GM12892 (cell line): ENCODE measurements around the gene MYO7B.

Experiments
- DNase-seq: peaks from one replicate; pipeline ENCODE4 v3.0.0; 2011; ENCODE audit not compliant: insufficient read length
- FAIRE-seq: peaks from 2 replicates; lab custom pipeline; 2011; peaks lifted over from hg19 to GRCh38; lab: Jason Lieb, UNC
- POLR2A ChIP-seq: IDR thresholded peaks from 2 replicates; pipeline ENCODE4 v1.6.1; 2011; ENCODE audit warnings: low read depth, low read length, control low read depth
- POLR2AphosphoS5 ChIP-seq: IDR thresholded peaks from 2 replicates; pipeline ENCODE4 v1.6.1; 2011; ENCODE audit warnings: low read depth, low read length, control low read depth
- TAF1 ChIP-seq: IDR thresholded peaks from 2 replicates; pipeline ENCODE4 v1.6.1; 2011; ENCODE audit warnings: low read depth, mild to moderate bottlenecking, control low read depth, low read length, borderline replicate concordance

MYO7B gene

DNA sequence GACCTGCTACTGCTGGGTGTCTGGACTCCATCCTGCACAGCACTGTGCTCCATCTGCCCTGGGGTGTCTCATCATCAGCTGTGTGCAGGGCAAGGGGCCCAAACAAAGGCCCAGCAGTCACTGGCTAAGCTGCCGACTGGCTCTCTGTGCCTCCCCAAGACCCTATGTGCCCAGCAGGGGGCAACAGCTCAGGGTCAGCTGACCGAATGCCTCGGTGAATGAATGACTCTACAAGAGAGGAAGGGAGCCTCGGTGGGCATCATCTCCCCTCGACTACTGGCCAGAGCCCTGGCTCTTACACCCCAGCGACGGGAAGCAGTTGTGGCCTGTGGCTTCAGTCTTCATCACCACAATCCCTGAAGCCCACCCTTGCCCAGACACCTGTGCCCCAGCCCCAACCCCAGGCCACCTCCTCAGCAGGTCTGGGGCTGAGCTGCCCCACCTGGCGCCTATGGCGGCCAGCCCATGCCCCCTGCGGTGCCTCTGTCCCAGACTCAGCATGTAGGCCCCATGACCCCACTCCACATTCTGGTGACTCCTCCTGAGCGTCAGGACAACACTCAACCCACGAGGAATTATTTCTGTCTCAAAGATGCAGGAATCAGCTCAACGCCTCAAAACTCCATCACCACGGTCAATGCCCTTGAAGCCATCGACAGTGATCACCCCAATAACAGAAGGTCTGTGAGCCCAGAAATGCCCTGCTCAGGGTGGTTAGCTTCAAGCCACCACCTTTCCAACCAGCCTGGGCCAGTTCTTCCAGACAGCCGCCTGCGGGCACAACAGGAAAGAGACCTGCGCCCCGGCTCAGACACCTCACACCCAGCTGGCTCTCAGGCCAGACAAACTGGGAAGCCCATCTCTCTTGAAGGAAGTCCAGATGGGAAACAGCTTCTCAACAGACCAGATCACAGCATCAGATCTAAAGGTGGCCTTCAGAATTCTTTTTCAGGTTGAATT is 108.9 kb downstream of the MYO7B start:
- FAIRE-seq, result no peak
- no peak for DNase-seq
- TF ChIP-seq POLR2AphosphoS5 (no peak), TAF1 (no peak), POLR2A (no peak)

DNA sequence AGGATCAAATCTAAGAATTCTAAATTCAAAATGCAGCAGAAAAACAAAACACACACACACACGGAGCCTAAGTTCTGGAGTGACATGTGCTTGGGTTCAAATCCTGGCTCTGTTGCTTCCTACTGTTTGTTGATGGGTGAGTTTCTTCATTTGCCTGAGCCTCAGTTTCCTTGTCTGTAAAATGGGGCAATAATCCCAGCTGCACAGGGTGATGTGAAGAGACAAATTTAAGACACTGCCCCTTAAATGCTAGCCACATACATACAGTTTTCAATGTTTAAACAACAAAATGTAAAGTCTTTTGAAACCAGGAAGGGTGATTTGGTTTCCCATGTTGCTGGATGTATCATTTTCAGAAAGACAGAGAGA is 109.5 kb downstream of the MYO7B start:
- TF ChIP-seq POLR2A, result no peak
- no peak for TF ChIP-seq POLR2AphosphoS5
- TF ChIP-seq TAF1, result no peak
- FAIRE-seq, result no peak

DNA sequence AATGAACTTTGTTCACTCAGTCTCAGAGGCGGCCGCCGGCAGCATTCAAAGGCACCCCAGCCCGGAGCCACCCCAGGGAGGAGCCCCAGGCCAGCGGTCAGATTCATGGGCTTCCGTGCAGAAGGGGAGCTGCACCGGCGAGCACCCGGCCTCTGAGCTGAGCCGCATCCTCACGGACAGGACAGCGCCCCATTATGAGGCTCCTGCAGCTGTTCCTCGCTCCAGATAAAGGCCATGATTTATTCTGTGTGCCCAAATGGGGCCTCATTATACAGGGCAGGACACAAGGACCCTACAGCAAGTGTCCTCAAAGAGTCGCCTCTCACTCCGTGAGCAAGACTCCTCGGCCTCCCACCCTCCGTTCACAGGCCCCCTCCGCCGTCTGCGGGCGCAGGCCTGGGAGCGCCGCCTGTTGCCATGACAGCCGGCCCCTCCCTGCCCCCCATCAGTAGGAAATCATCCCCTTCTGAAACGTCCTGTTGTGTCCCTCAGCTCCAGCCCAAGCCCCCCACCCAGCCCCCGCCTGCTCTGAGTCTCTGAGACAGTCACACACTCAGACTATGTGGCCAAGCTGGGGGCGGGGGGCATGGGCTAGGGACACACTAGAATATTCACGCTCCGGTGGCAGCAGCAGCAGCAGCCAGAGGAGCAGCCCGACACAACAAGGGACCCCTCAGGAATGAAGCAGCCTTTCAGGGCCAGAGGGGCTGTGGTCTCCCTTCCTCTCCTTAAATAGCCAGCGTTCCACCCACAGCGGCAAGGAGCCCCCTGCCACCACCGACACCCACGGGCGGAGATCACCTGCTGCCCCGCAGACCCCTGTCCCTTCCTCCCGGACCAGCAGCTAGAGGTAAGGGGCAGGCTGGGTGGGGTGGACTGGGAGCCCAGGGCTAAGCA is 110.2 kb downstream of the MYO7B start, which contains the start of gene GPR17:
GPR17 (plus strand) TSS at position 759 of the 897 bp plus-strand sequence. CDS start 4,583 bp downstream, outside the sequence.
- FAIRE-seq, result no peak
- DNase-seq, result no peak
- no peak for TF ChIP-seq POLR2AphosphoS5
- TF ChIP-seq POLR2A, result no peak
- no peak for TF ChIP-seq TAF1

More for the DNA sequence above, 109.5 kb downstream of the MYO7B start:
- DNase-seq, result no peak

DNA sequence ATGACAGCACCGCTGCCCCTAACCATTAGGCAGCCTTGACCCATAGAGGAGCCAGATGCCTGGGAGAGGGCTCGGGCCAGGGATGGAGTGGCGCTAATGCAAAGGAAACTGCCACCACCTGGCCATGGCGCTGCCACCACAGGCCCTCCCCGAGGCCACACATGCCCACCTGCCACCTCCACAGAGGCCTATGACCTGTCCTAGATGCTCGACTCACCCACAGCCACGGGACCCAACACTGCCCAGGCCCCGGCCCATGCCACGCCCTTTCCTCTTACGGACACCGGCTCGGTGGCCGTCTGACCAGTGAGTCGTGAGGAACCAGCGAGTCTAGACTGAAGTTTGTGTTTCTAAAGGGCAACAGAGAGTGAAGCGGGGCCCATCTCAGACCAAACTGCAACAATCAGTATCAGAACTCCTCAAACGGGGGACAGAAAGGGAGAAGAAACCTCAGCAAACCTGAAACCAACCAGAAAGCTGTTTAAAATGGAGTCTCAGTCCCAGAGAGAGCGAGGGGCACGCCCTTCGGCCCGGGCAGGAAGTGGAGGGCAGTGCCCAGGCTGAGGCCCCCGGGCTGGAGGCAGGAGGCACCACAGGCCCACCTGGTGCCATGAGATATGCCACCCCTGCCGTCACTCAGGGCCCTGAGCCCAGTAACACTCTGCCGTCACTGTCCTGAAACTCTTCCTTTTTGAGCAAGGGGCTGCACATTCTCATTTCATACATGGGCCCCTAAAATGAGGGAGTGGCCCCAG is 111.2 kb downstream of the MYO7B start:
- no peak for FAIRE-seq

DNA sequence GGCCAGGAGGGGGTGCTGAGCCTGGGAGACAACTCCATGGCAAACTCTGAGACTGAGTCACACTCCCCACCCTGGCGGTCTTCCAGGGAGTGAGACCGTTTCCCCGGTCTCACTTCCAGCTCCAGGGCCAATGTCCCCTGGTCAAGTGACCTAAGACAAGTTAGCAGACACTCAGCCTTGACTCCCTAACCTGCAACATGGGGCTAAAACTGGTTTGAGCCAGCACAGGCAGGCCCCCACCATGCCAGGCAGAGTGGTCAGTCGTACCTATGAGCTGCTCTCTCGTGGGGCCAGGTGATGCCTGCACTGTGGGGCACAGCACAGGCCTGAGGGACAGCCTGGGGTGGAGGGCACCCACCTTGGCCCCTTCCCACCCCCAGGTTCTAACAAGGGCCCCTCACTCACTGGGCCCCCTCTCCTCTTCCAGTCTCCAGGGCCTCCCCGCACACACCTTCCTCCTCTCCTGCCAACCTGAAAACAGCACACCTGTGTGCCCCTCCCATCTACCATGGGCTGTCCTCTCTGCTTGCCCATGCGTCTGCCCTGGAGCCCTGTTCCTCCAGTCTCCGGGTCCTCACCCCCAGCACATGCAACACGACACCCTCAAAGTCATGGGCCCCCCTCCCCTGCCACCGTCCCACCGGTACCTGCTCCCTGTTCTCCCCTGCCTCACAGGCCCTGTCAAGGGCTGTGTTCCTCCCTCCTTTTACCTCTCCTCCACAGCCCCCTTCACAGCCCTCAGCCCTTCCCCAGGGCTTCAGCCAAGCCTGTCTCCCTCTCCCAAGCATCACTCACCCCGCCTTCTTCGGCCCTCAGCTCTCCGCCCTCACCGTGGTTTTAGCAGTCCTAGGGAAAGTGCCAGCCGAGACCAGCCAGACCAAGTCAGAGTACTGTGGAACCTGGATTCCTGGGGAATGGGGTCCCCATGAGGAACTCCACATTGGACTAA is 112.0 kb downstream of the MYO7B start:
- DNase-seq, result no peak
- TF ChIP-seq POLR2AphosphoS5 (no peak), TAF1 (no peak), POLR2A (no peak)
- no peak for FAIRE-seq

More for the DNA sequence above, 111.2 kb downstream of the MYO7B start:
- TF ChIP-seq POLR2AphosphoS5 (no peak), TAF1 (no peak), POLR2A (no peak)
- no peak for DNase-seq

DNA sequence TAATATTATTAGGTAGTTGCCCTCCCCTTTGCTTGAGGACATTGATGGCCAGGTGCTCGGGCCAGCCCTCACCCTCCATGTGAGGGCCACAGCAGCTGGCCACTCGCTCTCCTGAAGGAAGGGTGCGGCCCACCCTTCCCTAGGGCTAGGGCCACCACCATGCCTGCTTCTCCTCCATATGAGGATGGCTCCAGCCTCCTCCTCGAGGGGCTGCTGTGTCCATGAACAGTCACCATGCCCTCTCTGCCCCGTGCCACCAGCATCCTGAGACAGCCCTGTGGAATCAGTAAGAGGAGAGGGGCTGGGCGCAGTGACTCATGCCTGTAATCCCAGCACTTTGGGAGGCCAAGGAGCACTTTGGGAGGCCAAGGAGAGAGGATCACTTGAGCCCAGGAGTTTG is 112.8 kb downstream of the MYO7B start:
- TF ChIP-seq TAF1 (no peak), POLR2AphosphoS5 (no peak), POLR2A (no peak)
- no peak for DNase-seq
- no peak for FAIRE-seq

DNA sequence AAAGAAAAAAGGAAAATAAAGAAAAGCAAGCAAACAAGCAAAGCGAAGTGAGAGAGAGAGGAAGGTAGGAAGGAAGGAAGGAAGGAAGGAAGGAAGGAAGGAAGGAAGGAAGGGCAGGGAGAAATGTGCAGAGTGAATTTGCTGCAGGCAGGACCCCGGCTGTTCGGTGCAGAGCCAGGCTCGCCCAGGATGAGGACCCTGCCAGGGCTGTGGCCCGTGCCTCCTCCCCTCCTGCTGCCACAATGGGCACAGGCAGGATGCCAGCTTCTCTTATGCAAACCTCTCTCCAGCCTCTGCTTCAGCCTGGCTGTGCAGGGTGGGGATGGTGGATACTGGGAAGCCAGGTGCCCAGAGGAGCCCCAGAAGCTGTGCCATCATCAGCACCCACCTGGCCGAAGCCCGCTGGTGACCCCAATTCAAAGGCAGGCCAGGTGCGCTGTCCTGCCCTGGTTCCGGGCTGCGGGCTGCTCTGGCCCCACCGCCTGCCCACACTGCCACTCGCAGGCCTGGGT is 113.7 kb downstream of the MYO7B start:
- TF ChIP-seq TAF1 (no peak), POLR2A (no peak), POLR2AphosphoS5 (no peak)
- DNase-seq, result no peak
- FAIRE-seq, result no peak

DNA sequence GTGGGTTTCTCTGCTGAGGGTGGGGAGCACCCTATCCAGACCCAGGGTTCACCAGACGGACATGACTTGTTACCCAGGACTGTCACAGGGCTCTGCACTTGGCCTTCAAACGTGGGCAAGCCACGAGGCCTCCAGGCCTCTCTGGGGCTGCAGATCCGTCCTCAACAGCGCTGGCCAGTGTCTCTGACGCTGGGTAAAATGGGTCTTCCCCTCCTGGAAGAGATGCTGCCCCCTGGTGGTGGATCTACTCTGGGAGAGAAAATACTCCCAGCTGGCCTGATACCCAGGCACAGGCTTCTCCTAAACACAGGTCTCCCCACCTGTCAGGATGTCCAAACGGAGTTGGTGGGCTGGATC is 114.2 kb downstream of the MYO7B start:
- DNase-seq, result peak; percentile 75
- no peak for TF ChIP-seq TAF1
- TF ChIP-seq POLR2AphosphoS5, result no peak
- TF ChIP-seq POLR2A, result no peak

DNA sequence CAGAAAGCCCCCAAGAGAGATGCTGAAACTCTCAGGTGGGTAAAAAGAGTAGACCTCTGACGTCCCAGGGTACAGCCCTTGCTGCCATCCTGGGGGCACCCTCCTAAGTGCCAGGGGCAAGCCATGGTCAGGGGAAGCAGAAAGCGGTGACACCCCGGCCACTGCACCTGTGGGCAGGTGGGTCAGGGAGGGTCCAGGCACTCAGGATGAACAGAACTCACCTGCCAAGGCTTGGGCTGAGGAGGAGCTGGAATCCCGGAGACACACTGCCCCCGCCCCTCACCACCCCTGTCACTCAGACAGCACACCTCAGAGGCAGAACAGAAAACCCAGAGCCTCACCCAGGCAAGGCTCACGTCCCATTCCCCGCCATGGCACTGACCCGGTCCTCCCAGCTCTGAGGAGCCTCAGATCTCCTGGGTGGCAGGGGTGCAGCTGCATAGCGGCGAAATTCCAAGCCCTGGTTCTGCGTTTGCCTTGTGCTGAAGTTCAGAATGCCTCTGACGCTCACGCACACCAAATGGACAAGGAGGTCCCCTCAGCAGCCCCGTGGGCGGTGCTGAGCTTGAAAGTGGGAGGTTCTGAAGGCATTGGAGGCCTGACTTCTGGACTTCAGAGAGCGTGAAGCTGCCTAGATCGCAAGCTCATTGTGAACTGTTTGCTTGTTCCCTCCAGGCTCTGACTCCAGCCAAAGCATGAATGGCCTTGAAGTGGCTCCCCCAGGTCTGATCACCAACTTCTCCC is 114.7 kb downstream of the MYO7B start:
- FAIRE-seq (no peak), DNase-seq (no peak)
- no peak for TF ChIP-seq POLR2A

More for the DNA sequence above, 114.2 kb downstream of the MYO7B start:
- FAIRE-seq, result peak; percentile 98

DNA sequence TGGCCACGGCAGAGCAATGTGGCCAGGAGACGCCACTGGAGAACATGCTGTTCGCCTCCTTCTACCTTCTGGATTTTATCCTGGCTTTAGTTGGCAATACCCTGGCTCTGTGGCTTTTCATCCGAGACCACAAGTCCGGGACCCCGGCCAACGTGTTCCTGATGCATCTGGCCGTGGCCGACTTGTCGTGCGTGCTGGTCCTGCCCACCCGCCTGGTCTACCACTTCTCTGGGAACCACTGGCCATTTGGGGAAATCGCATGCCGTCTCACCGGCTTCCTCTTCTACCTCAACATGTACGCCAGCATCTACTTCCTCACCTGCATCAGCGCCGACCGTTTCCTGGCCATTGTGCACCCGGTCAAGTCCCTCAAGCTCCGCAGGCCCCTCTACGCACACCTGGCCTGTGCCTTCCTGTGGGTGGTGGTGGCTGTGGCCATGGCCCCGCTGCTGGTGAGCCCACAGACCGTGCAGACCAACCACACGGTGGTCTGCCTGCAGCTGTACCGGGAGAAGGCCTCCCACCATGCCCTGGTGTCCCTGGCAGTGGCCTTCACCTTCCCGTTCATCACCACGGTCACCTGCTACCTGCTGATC is 115.4 kb downstream of the MYO7B start:
- TF ChIP-seq POLR2A (no peak), POLR2AphosphoS5 (no peak), TAF1 (no peak)
- FAIRE-seq, result no peak
- no peak for DNase-seq
